ENCODE data around the gene EMX1.
A peak's percentile ranks its signal among the peaks of the same experiment; 100 is the strongest.

The EMX1 gene

DNA sequence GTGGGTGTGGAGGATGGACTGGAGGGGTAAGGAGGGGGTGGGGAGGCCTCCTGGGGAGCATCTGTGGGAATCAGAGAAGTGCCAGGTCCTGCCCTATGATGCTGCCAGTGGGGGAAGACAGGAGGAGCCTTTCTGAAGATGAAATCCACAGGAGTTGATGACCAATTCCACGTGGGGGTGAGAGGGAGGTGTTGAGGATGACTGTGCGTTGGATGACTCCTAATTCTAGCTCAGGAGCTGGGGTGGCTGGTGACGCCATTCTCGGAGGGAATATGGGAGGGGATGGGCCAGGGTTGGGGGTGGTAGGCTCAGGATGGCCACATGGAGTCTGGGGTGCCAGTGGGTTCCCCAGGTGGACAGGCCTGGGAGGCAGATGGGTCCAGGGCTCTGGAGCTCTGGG is 32.3 kb downstream of the EMX1 start (continued):
- TF ChIP-seq, protein P1, sequence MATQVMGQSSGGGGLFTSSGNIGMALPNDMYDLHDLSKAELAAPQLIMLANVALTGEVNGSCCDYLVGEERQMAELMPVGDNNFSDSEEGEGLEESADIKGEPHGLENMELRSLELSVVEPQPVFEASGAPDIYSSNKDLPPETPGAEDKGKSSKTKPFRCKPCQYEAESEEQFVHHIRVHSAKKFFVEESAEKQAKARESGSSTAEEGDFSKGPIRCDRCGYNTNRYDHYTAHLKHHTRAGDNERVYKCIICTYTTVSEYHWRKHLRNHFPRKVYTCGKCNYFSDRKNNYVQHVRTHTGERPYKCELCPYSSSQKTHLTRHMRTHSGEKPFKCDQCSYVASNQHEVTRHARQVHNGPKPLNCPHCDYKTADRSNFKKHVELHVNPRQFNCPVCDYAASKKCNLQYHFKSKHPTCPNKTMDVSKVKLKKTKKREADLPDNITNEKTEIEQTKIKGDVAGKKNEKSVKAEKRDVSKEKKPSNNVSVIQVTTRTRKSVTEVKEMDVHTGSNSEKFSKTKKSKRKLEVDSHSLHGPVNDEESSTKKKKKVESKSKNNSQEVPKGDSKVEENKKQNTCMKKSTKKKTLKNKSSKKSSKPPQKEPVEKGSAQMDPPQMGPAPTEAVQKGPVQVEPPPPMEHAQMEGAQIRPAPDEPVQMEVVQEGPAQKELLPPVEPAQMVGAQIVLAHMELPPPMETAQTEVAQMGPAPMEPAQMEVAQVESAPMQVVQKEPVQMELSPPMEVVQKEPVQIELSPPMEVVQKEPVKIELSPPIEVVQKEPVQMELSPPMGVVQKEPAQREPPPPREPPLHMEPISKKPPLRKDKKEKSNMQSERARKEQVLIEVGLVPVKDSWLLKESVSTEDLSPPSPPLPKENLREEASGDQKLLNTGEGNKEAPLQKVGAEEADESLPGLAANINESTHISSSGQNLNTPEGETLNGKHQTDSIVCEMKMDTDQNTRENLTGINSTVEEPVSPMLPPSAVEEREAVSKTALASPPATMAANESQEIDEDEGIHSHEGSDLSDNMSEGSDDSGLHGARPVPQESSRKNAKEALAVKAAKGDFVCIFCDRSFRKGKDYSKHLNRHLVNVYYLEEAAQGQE (tag by site-specific recombination; IDR thresholded peaks at IDR 0.05) = no peak
- peak; percentile 41; the same call in 1 of the 2 replicates for TF ChIP-seq EGR2 (tag by site-specific recombination; IDR thresholded peaks at IDR 0.05; ENCODE audit: low read depth)
- no peak for TF ChIP-seq ZNF785 (tag by site-specific recombination; IDR thresholded peaks at IDR 0.05)
- TF ChIP-seq ZNF548 (tag by site-specific recombination; IDR thresholded peaks at IDR 0.05) = no peak
- TF ChIP-seq TCF7L2 (IDR thresholded peaks at IDR 0.05; ENCODE audit: borderline replicate concordance, low read depth, low read length) = no peak
- TF ChIP-seq ZNF426 (tag by site-specific recombination; IDR thresholded peaks at IDR 0.05) = no peak
- no peak for TF ChIP-seq PRDM1 (tag by site-specific recombination; IDR thresholded peaks at IDR 0.05)
- no peak for TF ChIP-seq ZNF621 (tag by site-specific recombination; IDR thresholded peaks at IDR 0.05)
- no peak for TF ChIP-seq ZNF138 (tag by site-specific recombination; IDR thresholded peaks at IDR 0.05; ENCODE audit: borderline replicate concordance)
- TF ChIP-seq ZFP69B (tag by site-specific recombination; IDR thresholded peaks at IDR 0.05) = no peak
- no peak for TF ChIP-seq ZNF776 (tag by site-specific recombination; IDR thresholded peaks at IDR 0.05; ENCODE audit: borderline replicate concordance)
- no peak for TF ChIP-seq ZNF114 (tag by site-specific recombination; IDR thresholded peaks at IDR 0.05)
- no peak for TF ChIP-seq ATF2 (tag by site-specific recombination; IDR thresholded peaks at IDR 0.05; ENCODE audit: low read depth)
- TF ChIP-seq ZNF558 (tag by site-specific recombination; IDR thresholded peaks at IDR 0.05) = no peak

DNA sequence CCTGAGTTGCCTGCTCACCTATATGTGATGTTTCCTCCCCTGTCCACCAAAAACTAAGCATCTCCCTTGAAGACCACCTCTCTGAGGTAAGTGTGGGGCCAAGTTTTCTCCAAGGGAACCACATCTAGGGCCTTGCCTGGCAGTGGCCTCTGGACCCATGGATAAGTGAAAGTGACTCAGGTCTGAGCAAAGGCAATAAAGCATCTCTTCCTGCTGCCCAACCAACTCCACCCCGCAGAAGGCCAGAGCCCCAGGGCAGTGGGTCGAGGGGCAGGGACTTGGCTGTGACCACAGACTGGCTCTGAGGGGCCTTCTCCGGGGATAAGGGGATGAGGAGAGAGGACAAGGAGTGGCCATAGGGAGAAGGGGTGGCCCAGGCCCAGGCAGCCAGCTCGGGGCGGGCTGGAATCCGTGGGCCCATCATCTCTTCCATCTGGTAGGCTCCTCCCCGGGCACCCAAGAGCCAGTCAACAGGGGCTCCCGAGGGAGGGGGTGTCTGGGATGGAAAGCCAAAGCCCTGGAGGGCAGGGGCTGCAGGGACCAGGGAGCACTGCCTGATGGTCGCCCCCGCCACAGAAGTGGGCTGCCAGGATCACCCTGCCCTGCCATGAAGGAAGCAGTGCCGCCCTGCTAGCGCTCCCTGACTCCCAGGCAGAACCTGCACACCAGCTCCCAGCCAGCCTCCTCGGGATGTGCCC is 33.4 kb downstream of the EMX1 start:
- Histone ChIP-seq H3K27ac (ENCODE audit: extremely low read depth, low read depth, low read length) (no peak overlapping the region), H3K36me3 (ENCODE audit: control insufficient read depth in 2 of 2, insufficient read depth in 1 of 2, low read length in 2 of 2) (no peaks in the 10 kb centered on the region), H3K4me3 (ENCODE audit: low read depth, low read length) (no peak overlapping the region), H3K4me1 (ENCODE audit: control insufficient read depth, insufficient read depth, low read length) (no peaks in the 10 kb centered on the region), H3K9me3 (ENCODE audit: control insufficient read depth, insufficient read depth, low read depth, low read length) (no peaks in the 10 kb centered on the region)
- POLR2A ChIA-PET = no interaction called here
- CTCF ChIA-PET = interaction anchor here (0.7 to 2.7 kb wide), 2 partner anchors 16 to 58 kb away, joined by 3 to 21 read pairs; no protein-coding TSS in a partner anchor
- TF ChIP-seq ZNF558 (tag by site-specific recombination; IDR thresholded peaks at IDR 0.05) (no peak), ZNF677 (tag by site-specific recombination; IDR thresholded peaks at IDR 0.05) (no peak), ZNF16 (tag by site-specific recombination; IDR thresholded peaks at IDR 0.05; ENCODE audit: low read depth) (no peak), WT1 (tag by site-specific recombination; IDR thresholded peaks at IDR 0.05) (no peak), ZBTB17 (tag by site-specific recombination; IDR thresholded peaks at IDR 0.05) (no peak), EGR2 (tag by site-specific recombination; IDR thresholded peaks at IDR 0.05; ENCODE audit: low read depth) (no peak), ZNF658 (tag by site-specific recombination; IDR thresholded peaks at IDR 0.05) (no peak), ZNF701 (tag by site-specific recombination; IDR thresholded peaks at IDR 0.05) (no peak), ZNF76 (tag by site-specific recombination; IDR thresholded peaks at IDR 0.05; ENCODE audit: borderline replicate concordance, low read depth) (no peak), ZNF114 (tag by site-specific recombination; IDR thresholded peaks at IDR 0.05) (no peak), TRIM28 (IDR thresholded peaks at IDR 0.05; ENCODE audit: borderline replicate concordance, low read length) (no peak), HOXD13 (CRISPR knock-in tag; IDR thresholded peaks at IDR 0.05; ENCODE audit: borderline replicate concordance) (no peak), ZNF335 (tag by site-specific recombination; conservative IDR thresholded peaks at IDR 0.05) (no peak), ZNF302 (tag by site-specific recombination; IDR thresholded peaks at IDR 0.05; ENCODE audit: low read depth) (no peak)
- TF ChIP-seq, protein P2, sequence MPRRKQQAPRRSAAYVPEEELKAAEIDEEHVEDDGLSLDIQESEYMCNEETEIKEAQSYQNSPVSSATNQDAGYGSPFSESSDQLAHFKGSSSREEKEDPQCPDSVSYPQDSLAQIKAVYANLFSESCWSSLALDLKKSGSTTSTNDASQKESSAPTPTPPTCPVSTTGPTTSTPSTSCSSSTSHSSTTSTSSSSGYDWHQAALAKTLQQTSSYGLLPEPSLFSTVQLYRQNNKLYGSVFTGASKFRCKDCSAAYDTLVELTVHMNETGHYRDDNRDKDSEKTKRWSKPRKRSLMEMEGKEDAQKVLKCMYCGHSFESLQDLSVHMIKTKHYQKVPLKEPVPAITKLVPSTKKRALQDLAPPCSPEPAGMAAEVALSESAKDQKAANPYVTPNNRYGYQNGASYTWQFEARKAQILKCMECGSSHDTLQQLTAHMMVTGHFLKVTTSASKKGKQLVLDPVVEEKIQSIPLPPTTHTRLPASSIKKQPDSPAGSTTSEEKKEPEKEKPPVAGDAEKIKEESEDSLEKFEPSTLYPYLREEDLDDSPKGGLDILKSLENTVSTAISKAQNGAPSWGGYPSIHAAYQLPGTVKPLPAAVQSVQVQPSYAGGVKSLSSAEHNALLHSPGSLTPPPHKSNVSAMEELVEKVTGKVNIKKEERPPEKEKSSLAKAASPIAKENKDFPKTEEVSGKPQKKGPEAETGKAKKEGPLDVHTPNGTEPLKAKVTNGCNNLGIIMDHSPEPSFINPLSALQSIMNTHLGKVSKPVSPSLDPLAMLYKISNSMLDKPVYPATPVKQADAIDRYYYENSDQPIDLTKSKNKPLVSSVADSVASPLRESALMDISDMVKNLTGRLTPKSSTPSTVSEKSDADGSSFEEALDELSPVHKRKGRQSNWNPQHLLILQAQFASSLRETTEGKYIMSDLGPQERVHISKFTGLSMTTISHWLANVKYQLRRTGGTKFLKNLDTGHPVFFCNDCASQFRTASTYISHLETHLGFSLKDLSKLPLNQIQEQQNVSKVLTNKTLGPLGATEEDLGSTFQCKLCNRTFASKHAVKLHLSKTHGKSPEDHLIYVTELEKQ (tag by site-specific recombination; IDR thresholded peaks at IDR 0.05; ENCODE audit: borderline replicate concordance) = no peak

All from HEK293 (cell line).